Measurements from ENCODE around the gene DMAC1.

Gene DMAC1

GRCh38 chr9:7828334-7828733 is 28.8 kb upstream of the DMAC1 start:
- TF ChIP-seq CTCF (conservative IDR thresholded peaks at IDR 0.05; ENCODE audit: control insufficient read depth, insufficient read depth, low read depth, low read length) = no peak
- no peak overlapping the region for H3K4me3 ChIP-seq (ENCODE audit: control insufficient read depth, low read depth, low read length)
- peak; percentile 9 for DNase-seq (ENCODE audit: low read depth)

- no peak for DNase-seq (ENCODE audit: low read depth)
- no peak for TF ChIP-seq CTCF (conservative IDR thresholded peaks at IDR 0.05; ENCODE audit: control insufficient read depth, insufficient read depth, low read depth, low read length)
- no peak overlapping the region for H3K4me3 ChIP-seq (ENCODE audit: control insufficient read depth, low read depth, low read length)
Observed at GRCh38 chr9:7827792-7828191, 28.2 kb upstream of the DMAC1 start.

- TF ChIP-seq CTCF (conservative IDR thresholded peaks at IDR 0.05; ENCODE audit: control insufficient read depth, insufficient read depth, low read depth, low read length) = no peak
- DNase-seq (ENCODE audit: low read depth) = no peak
- no peak overlapping the region for H3K4me3 ChIP-seq (ENCODE audit: control insufficient read depth, low read depth, low read length)
Observed at GRCh38 chr9:7827056-7827455, 27.5 kb upstream of the DMAC1 start.

DNA sequence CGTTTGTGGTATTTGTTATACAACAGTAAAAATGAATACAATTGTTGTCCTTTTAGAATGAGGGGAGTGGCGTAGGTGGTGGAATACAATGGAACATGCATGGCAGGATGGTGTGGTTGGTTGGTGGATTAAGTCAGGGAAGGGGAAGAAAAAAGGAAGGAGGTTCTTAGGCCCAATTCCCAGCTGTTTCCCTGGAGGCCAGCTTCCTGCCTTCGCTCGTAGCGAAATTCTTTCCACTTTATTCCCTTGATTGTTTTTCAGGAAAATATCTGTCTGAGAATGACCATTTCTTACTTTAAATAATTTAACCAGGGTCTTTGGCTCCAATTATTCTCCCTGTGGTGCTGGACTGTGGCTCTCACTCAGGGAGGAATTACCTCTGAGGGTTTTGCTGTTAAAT is 24.1 kb upstream of the DMAC1 start:
- no peak for TF ChIP-seq CTCF (conservative IDR thresholded peaks at IDR 0.05; ENCODE audit: control insufficient read depth, insufficient read depth, low read depth, low read length)
- DNase-seq (ENCODE audit: low read depth) = no peak
- H3K4me3 ChIP-seq (ENCODE audit: control insufficient read depth, low read depth, low read length) = no peak overlapping the region

- H3K4me3 ChIP-seq (ENCODE audit: control insufficient read depth, low read depth, low read length) = no peak overlapping the region
- no peak for TF ChIP-seq CTCF (conservative IDR thresholded peaks at IDR 0.05; ENCODE audit: control insufficient read depth, insufficient read depth, low read depth, low read length)
- DNase-seq (ENCODE audit: low read depth) = no peak
Observed at GRCh38 chr9:7819984-7820383, 20.4 kb upstream of the DMAC1 start.

- no peak for DNase-seq (ENCODE audit: low read depth)
- no peak overlapping the region for H3K4me3 ChIP-seq (ENCODE audit: control insufficient read depth, low read depth, low read length)
- no peak for TF ChIP-seq CTCF (conservative IDR thresholded peaks at IDR 0.05; ENCODE audit: control insufficient read depth, insufficient read depth, low read depth, low read length)
Observed at GRCh38 chr9:7816021-7816420, 16.4 kb upstream of the DMAC1 start.

- H3K4me3 ChIP-seq (ENCODE audit: control insufficient read depth, low read depth, low read length) = no peak overlapping the region
- DNase-seq (ENCODE audit: low read depth) = no peak
- no peak for TF ChIP-seq CTCF (conservative IDR thresholded peaks at IDR 0.05; ENCODE audit: control insufficient read depth, insufficient read depth, low read depth, low read length)
Observed at GRCh38 chr9:7813030-7813429, 13.5 kb upstream of the DMAC1 start.
